Stimulated activated CD4-positive, alpha-beta T cell treated with anti-CD3 and anti-CD28 coated beads, TNF-alpha, amount 100 ng/mL, for 4 hours (primary cell): Measurements from ENCODE around the gene COL21A1.
"Not testable (repeated sequence)": the region's sequence is repeated elsewhere in the genome, so short reads cannot be mapped to it uniquely, and the experiment has no call there.

Experiments
- DNase-seq, 3 experiments: peaks; one replicate each; pipeline ENCODE4 v3.0.0-alpha.2; 2020; ENCODE audit warnings: low read depth in 3 of 3

The COL21A1 gene

DNA sequence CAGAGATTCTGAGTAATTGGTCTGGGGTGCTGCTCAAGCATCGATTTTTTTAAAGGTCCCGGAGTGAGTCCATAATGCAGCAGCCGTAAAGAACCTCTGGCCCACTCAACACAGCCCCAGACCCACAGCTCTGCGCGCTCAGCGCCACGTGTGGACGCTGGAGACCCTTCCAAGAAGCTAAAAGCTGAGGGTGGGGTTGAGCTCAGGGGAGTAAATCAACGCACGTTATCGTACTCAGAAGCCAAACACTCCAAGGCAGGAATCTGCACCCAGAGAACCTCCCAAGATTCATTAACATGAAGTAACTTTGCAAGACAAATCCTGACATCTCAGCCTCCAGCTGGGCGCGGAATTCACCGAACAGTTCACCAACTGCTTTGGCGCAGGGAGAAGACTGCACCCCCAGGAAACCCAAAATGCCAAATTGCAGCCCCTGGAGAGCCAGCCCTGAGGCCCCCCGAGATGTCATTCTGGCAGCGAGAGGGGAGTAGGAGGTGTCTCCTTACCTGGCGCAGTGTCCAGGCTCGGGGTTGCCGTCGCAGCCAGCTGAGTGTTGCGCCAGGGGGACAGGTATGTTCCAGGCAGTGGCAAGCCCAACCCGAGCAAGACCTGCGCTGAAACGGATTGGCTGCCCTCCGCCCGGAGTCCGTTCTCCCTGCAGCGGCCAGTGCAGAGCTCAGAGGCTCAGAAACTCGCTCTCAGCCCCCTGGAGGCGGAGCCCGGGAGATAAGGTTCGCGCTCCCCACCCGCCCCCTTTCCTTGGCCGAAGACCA, at the start of gene COL21A1:
Gene COL21A1, minus strand, starts transcription at position 700 of the 773 bp plus-strand sequence. CDS start 64,962 bp downstream, outside the sequence.
- DNase-seq = no peak

GRCh38 chr6:56293781-56294180, 46.4 kb upstream of the COL21A1 start:
- DNase-seq = no peak

GRCh38 chr6:56292505-56293181, 45.3 kb upstream of the COL21A1 start:
- no peak for DNase-seq

DNA sequence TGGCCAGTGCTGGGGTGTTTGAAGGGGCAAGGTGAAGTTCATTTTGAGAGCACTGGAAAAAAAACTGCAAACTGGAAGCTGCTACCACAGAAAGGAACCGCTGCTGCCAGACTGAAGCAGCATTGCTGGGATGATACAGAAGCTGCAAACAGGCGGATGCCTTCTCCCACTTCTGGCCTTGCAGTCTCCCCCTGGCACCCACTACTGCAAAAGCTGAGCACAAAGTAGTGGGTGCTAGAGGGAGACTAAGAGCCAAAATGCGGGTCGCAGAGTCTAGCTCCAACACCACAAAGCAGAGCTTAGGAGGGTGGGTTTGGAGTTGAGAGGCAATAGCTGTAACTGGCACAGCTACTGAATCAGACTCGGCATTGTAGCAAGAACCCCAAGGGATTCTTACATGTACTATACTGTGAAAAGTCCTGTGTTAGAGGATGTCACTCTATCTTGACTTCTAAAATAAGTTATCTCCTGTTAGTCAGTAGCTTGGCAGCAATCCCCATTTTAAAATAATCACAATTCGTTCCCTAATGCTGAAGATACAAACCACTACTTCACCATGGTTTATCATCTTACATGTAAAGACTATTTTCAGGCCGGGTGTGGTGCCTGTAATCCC, 44.0 kb upstream of the COL21A1 start:
- no peak for DNase-seq

GRCh38 chr6:56289721-56290120, 42.3 kb upstream of the COL21A1 start:
- no peak for DNase-seq

GRCh38 chr6:56288347-56288746, 41.0 kb upstream of the COL21A1 start:
- no peak for DNase-seq

- no peak for DNase-seq
Observed at GRCh38 chr6:56282391-56282790, 35.0 kb upstream of the COL21A1 start.

DNA sequence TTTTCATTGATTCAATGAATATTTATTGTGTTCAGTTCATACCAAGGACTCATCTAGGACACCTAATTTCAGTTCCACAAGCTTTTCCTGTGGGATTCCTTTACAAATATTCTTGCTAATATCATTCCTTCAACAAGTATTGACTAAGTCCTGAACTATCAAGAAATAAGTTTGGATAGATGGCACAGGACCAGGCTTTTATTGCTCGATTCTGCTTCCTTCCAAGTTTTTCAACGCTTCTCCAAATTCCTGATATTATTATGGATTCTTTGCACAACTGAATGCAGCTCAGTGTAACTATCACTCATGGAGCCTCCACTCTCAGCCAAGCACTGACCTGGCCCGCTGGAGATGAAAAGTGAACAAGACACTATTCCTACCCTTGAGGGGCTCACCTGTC, 32.7 kb upstream of the COL21A1 start:
- DNase-seq = no peak

DNA sequence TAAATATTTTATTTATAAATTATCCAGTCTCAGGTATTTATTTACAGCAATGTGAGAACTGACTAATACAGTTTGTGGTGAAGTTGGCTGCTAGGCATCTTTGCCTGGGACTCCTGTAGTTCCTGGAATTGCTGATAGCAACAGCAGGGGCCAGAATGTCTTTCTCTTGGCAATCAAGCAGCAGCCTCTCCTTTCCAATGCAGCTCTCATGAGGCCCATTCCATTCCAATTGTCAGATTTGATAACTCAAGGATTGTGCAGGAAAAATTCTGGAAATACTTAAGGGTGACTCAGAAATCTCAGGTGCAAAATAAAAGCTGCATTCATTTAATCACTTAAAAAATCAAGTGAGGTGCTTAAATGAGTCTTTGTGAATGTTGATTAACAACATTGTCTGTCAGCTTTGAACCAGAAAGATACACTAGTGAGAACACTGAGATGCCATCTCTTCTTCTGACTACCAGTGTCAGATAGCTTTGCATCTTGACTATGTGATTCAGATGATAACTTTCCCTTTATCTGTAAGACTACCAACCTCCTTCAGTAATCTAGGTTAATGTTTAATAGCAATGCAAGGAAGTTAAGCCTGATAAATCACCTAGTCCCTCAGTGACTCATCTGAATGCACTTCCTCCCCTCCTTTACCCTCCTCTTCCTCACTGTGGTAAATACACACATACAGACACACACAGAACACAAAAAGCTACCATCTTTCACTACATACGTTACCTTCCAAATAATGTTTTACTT, 32.1 kb upstream of the COL21A1 start:
- DNase-seq = no peak

DNA sequence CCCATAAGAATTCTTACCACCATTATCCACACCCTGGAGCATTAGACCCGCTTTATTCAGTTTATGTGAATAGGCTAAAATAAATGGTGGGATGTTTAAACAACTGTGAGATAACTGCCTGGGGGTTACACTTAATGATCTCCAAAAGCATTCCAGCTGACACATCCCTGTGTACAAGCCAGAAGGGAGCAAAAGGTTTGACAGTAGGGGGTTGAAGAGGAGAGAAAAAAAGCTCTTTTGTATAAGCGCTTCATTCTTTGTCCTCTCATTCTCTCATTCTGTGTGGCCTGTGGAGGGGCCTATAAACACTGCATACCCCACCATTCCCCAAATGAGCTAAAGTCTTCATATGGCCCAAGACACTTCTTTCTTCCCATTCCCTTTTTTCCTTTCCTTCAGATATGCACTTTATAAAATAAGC, 30.8 kb upstream of the COL21A1 start:
- no peak for DNase-seq

GRCh38 chr6:56270812-56271441, 23.5 kb upstream of the COL21A1 start:
- DNase-seq = no peak

GRCh38 chr6:56268266-56268665, 20.9 kb upstream of the COL21A1 start:
- DNase-seq = no peak

DNA sequence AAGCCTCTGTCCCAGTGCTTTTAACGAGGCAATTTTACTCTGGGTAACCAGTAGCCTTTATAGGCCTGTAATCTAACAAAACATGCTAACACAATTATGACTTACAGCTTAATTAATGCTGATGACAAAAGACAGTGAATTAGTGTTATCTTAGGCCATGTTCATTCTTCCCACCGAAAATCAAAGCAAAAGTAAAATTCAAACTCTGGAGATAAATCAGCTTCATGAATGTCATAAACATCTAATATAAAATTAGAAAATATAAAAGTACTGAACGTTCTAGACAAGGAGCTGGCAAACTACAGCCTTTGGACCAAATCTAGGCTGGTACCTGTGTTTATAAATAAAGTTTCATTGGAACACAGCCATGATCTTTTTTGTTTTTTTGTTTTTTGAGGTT, 18.6 kb upstream of the COL21A1 start:
- DNase-seq = no peak

DNA sequence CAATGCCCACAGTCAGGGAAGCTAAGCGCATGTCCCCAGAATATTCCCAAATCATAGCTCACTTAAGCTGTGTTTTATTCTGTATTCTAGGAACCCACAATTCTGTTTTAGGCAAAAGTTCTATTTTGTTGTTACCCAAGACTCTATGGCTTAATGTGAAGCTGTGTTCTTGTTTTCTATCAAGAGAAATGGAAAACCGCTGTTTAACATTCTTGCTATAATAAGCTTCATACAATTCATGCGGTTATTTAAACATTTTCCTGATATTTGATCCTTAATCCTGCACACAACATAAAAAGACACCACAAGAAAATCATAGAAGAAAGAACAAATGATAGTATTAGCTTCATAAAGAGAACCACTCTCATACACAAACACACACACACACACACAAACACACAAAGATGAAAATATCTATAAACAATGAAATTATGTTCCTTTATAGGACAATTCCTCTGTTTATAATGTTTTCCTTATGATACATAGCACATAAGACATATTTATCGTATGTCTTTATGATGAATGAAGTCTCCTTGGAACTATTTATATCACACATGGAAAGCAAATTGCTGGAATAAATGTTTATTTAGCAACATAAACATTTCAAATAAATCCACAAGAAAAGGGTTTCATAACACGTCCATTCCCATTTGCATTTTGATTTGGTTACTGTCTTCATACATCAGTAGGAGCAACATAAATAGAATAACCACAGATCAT, 16.4 kb upstream of the COL21A1 start:
- no peak for DNase-seq

GRCh38 chr6:56260593-56260992, 13.2 kb upstream of the COL21A1 start:
- not testable (repeated sequence) for DNase-seq

DNA sequence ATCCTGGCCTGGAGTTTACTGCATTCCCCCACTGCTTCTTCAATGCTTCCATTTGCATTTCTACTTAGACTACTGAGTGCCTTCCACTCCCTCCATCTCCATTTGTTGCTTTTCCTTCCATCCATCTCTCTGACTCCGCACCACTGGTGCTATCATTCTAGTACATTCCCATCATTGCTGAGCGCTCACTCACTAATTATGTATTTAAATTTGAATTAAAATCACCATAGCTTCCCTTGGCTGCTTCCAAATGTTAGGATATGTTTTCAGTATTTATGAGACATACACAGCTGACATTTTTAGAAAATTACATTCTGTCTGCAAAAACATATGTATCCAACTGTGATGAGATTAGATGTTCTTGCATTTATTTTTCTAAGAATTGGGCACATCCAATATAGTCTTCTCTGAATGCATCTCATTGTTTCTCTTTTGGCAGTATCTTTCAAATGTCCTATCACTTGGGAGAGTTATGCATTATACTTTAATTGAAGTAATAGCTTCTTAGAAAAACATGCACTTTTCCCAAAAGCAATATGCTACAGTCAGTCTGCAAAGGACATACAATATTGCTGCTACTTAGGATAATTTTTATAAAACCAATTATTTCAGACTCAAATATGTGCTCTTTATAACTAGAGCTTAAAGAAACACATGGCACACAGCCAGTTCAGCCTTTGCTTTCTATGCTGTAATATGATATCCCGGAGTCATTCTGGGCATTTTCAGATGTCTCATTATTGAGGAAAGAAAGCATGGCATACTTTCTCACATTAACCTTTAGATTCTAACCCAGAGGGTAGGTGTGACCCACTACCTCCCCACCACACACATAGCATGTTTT, 12.1 kb upstream of the COL21A1 start:
- DNase-seq = no peak

- no peak for DNase-seq
Observed at GRCh38 chr6:56255349-56255748, 8.0 kb upstream of the COL21A1 start.

GRCh38 chr6:56250266-56250665, 2.9 kb upstream of the COL21A1 start:
- no peak for DNase-seq

- DNase-seq = no peak
Observed at GRCh38 chr6:56247654-56248122, 308 bp upstream of the COL21A1 start.

DNA sequence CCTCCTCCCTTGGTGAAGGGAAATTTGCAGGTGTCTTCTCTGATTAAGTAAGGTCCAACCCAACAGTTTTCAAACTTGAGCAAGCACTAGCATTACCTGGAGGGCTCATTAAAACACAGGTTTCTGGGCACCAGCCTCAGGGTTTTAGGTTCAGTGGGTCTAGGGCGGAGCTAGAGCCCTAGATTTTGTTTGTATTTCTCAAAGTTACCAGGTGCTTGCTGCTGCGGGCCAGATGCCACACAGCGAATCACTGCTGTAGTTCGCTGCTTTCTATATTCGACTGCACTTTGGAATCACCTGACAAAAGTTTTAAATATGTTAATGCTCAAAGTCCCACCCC, 869 bp downstream of the COL21A1 start:
- no peak for DNase-seq
